Pons (tissue), 1 donor: Measurements from ENCODE around the gene IFT74.

Source experiments
- DNase-seq: peaks from one replicate; pipeline ENCODE4 v3.0.0-alpha.2; 2016; ENCODE audit warnings: low spot score

IFT74 gene

GRCh38 chr9:26974927-26975326, 18.7 kb downstream of the IFT74 start:
- no peak for DNase-seq

- peak; percentile 33 for DNase-seq
Observed at GRCh38 chr9:26975728-26976707, 19.8 kb downstream of the IFT74 start.

GRCh38 chr9:26983340-26983739, 27.1 kb downstream of the IFT74 start:
- no peak for DNase-seq

GRCh38 chr9:26995810-26996209, 39.6 kb downstream of the IFT74 start:
- DNase-seq: no peak

GRCh38 chr9:27003426-27004077, 47.3 kb downstream of the IFT74 start:
- no peak for DNase-seq

- DNase-seq: no peak
Observed at GRCh38 chr9:27005491-27005890, 49.3 kb downstream of the IFT74 start, which contains the start of gene LRRC19. TSS of gene LRRC19 (minus strand) at chr9:27005672. CDS start at chr9:26999694, 5,978 bp downstream.

- DNase-seq: no peak
Observed at GRCh38 chr9:27019589-27019988, 63.4 kb downstream of the IFT74 start.

GRCh38 chr9:27022920-27023319, 66.7 kb downstream of the IFT74 start:
- DNase-seq: no peak

- no peak for DNase-seq
Observed at GRCh38 chr9:27029186-27029585, 73.0 kb downstream of the IFT74 start.

- peak; percentile 58 for DNase-seq
Observed at GRCh38 chr9:27033815-27034403, 77.7 kb downstream of the IFT74 start.

GRCh38 chr9:27037499-27037898, 81.3 kb downstream of the IFT74 start:
- no peak for DNase-seq

GRCh38 chr9:27041746-27042145, 85.5 kb downstream of the IFT74 start:
- no peak for DNase-seq

- DNase-seq: no peak
Observed at GRCh38 chr9:27042476-27042875, 86.3 kb downstream of the IFT74 start.

- no peak for DNase-seq
Observed at GRCh38 chr9:27043176-27043575, 87.0 kb downstream of the IFT74 start.

GRCh38 chr9:27047136-27047535, 90.9 kb downstream of the IFT74 start:
- peak; percentile 59 for DNase-seq

GRCh38 chr9:27053369-27054022, 97.3 kb downstream of the IFT74 start:
- peak; percentile 20 for DNase-seq

- no peak for DNase-seq
Observed at GRCh38 chr9:27054125-27054524, 97.9 kb downstream of the IFT74 start.

GRCh38 chr9:27054841-27055240, 98.6 kb downstream of the IFT74 start:
- no peak for DNase-seq

GRCh38 chr9:27059412-27059811, 103.2 kb downstream of the IFT74 start:
- no peak for DNase-seq

- no peak for DNase-seq
Observed at GRCh38 chr9:27059907-27060306, 103.7 kb downstream of the IFT74 start.

- DNase-seq: no peak
Observed at GRCh38 chr9:27065288-27065687, 109.1 kb downstream of the IFT74 start.
